Right cardiac atrium (tissue), 5 donors: Measurements from ENCODE around the gene GPR17. TPM values are rescaled to one million over a fixed set of nuclear protein-coding genes. Genes with fewer than 3 reads are reported as not detected.

Experiments used
- ATAC-seq, 2 donors: fragments of 200-7000 bp; cut with Tn5 transposase; one replicate each; pipeline versions ENCODE4 v1.8.0 to v1.9.1; 2020; ENCODE audit warnings: moderate library complexity in 2 of 2, mild to moderate bottlenecking in 1 of 2
- DNase-seq, 3 donors: peaks; one replicate each; pipeline ENCODE4 v3.0.0-alpha.2; 2020
- H3K27ac ChIP-seq: one replicate; pipeline ENCODE4 v1.5.1; 2013; ENCODE audit warnings: mild to moderate bottlenecking, low read length, control low read depth, moderate library complexity
- H3K27me3 ChIP-seq: one replicate; pipeline ENCODE4 v1.6.1; 2013; ENCODE audit not compliant: control insufficient read depth, insufficient read depth
- H3K4me1 ChIP-seq: one replicate; pipeline ENCODE4 v1.6.1; 2013; ENCODE audit warnings: low read length; ENCODE audit not compliant: control insufficient read depth, insufficient read depth
- H3K4me3 ChIP-seq: one replicate; pipeline ENCODE4 v1.5.1; 2013; ENCODE audit warnings: low read length, control low read depth
- H3K9me3 ChIP-seq: one replicate; pipeline ENCODE4 v1.6.1; 2013; ENCODE audit warnings: low read length; ENCODE audit not compliant: control insufficient read depth
- WGBS: extraction: QIAGEN DNeasy Blood & Tissue Kit; methylation state at CpG from one replicate; pipeline ENCODE4 v1.1.7; 2013; 5-methylcytosine and 5-hydroxymethylcytosine counted together
- intact Hi-C, 4 donors: fragments of 100-400 bp; cut with DNase I; formaldehyde crosslinking; loops; one replicate each; pipeline versions ENCODE4 v1.11.0 to v1.14.0; 2022 to 2023
- polyA plus RNA-seq: library from polyadenylated mRNA; stranded (reverse); fragments of 200-250 nt; gene quantifications from one replicate; pipeline ENCODE4 v1.2.3, GENCODE V29; 2013
- total RNA-seq, 4 donors: library from RNA; stranded (reverse); fragmentation: NEBNext Ultra II Directional; extraction: Animal tissue kit (Norgen Biotek cat#: 25700); gene quantifications; one replicate each; pipeline ENCODE4 v1.2.1, GENCODE V29; 2021
- donor health status: healthy with polysubstance abuse.
- donor health status: DM: no; HTN: yes; CAD: no.
- donor health status: DM: no; HTN: no; CAD: no.
- donor health status: DM: no; HTN: yes; CAD: no; lungs with severe emphysema.
- donor health status: DM: yes; HTN: yes; CAD: no.

The GPR17 gene
- total and polyA plus RNA-seq, 5 donors, result 0.31 to 4.0 (median 0.40) TPM; not detected in 2

DNA sequence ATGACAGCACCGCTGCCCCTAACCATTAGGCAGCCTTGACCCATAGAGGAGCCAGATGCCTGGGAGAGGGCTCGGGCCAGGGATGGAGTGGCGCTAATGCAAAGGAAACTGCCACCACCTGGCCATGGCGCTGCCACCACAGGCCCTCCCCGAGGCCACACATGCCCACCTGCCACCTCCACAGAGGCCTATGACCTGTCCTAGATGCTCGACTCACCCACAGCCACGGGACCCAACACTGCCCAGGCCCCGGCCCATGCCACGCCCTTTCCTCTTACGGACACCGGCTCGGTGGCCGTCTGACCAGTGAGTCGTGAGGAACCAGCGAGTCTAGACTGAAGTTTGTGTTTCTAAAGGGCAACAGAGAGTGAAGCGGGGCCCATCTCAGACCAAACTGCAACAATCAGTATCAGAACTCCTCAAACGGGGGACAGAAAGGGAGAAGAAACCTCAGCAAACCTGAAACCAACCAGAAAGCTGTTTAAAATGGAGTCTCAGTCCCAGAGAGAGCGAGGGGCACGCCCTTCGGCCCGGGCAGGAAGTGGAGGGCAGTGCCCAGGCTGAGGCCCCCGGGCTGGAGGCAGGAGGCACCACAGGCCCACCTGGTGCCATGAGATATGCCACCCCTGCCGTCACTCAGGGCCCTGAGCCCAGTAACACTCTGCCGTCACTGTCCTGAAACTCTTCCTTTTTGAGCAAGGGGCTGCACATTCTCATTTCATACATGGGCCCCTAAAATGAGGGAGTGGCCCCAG lies 711 bp downstream of the GPR17 start:
- 65% methylated on average over 24 of the region's 24 CpGs for WGBS
- intact Hi-C loops, result no loop called here
- peak overlapping the region; percentile 28 for H3K27ac ChIP-seq
- H3K4me1 ChIP-seq, result peaks cover 27% of the 10 kb centered on the region
- no peaks in the 10 kb centered on the region for H3K27me3 ChIP-seq
- no peaks in the 10 kb centered on the region for H3K9me3 ChIP-seq
- no peak overlapping the region for H3K4me3 ChIP-seq
- peak; percentile 28 to 50 (median 48) for DNase-seq
- peak in 1 of 2 donors; percentile 7 for ATAC-seq

DNA sequence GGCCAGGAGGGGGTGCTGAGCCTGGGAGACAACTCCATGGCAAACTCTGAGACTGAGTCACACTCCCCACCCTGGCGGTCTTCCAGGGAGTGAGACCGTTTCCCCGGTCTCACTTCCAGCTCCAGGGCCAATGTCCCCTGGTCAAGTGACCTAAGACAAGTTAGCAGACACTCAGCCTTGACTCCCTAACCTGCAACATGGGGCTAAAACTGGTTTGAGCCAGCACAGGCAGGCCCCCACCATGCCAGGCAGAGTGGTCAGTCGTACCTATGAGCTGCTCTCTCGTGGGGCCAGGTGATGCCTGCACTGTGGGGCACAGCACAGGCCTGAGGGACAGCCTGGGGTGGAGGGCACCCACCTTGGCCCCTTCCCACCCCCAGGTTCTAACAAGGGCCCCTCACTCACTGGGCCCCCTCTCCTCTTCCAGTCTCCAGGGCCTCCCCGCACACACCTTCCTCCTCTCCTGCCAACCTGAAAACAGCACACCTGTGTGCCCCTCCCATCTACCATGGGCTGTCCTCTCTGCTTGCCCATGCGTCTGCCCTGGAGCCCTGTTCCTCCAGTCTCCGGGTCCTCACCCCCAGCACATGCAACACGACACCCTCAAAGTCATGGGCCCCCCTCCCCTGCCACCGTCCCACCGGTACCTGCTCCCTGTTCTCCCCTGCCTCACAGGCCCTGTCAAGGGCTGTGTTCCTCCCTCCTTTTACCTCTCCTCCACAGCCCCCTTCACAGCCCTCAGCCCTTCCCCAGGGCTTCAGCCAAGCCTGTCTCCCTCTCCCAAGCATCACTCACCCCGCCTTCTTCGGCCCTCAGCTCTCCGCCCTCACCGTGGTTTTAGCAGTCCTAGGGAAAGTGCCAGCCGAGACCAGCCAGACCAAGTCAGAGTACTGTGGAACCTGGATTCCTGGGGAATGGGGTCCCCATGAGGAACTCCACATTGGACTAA lies 1.6 kb downstream of the GPR17 start:
- Histone ChIP-seq H3K27me3 (no peaks in the 10 kb centered on the region), H3K4me3 (no peak overlapping the region), H3K9me3 (no peaks in the 10 kb centered on the region), H3K4me1 (peaks cover 27% of the 10 kb centered on the region), H3K27ac (peak overlapping the region; percentile 28)
- DNase-seq (peak; percentile 68 to 81 (median 69)), ATAC-seq (peak in 1 of 2 donors; percentile 55)
- intact Hi-C loops, result no loop called here
- 65% methylated on average over 16 of the region's 16 CpGs for WGBS

DNA sequence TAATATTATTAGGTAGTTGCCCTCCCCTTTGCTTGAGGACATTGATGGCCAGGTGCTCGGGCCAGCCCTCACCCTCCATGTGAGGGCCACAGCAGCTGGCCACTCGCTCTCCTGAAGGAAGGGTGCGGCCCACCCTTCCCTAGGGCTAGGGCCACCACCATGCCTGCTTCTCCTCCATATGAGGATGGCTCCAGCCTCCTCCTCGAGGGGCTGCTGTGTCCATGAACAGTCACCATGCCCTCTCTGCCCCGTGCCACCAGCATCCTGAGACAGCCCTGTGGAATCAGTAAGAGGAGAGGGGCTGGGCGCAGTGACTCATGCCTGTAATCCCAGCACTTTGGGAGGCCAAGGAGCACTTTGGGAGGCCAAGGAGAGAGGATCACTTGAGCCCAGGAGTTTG lies 2.4 kb downstream of the GPR17 start:
- Histone ChIP-seq H3K9me3 (no peaks in the 10 kb centered on the region), H3K27ac (no peak overlapping the region), H3K27me3 (no peaks in the 10 kb centered on the region), H3K4me1 (peaks cover 35% of the 10 kb centered on the region), H3K4me3 (no peak overlapping the region)
- intact Hi-C loops, result no loop called here
- no peak for ATAC-seq
- DNase-seq, result peak in 1 of 3 donors; percentile 37
- 91% methylated on average over 6 of the region's 6 CpGs for WGBS

DNA sequence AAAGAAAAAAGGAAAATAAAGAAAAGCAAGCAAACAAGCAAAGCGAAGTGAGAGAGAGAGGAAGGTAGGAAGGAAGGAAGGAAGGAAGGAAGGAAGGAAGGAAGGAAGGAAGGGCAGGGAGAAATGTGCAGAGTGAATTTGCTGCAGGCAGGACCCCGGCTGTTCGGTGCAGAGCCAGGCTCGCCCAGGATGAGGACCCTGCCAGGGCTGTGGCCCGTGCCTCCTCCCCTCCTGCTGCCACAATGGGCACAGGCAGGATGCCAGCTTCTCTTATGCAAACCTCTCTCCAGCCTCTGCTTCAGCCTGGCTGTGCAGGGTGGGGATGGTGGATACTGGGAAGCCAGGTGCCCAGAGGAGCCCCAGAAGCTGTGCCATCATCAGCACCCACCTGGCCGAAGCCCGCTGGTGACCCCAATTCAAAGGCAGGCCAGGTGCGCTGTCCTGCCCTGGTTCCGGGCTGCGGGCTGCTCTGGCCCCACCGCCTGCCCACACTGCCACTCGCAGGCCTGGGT lies 3.2 kb downstream of the GPR17 start:
- Histone ChIP-seq H3K27me3 (no peaks in the 10 kb centered on the region), H3K9me3 (no peaks in the 10 kb centered on the region), H3K4me1 (peaks cover 39% of the 10 kb centered on the region), H3K27ac (peak overlapping the region; percentile 31), H3K4me3 (no peak overlapping the region)
- intact Hi-C loops, result no loop called here
- ATAC-seq (no peak), DNase-seq (peak; percentile 41 to 79 (median 69))
- WGBS, result 64% methylated on average over 12 of the region's 12 CpGs

DNA sequence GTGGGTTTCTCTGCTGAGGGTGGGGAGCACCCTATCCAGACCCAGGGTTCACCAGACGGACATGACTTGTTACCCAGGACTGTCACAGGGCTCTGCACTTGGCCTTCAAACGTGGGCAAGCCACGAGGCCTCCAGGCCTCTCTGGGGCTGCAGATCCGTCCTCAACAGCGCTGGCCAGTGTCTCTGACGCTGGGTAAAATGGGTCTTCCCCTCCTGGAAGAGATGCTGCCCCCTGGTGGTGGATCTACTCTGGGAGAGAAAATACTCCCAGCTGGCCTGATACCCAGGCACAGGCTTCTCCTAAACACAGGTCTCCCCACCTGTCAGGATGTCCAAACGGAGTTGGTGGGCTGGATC lies 3.7 kb downstream of the GPR17 start:
- no peaks in the 10 kb centered on the region for H3K27me3 ChIP-seq
- H3K4me1 ChIP-seq, result peaks cover 40% of the 10 kb centered on the region
- peak; percentile 9 to 17 for ATAC-seq
- H3K9me3 ChIP-seq, result no peaks in the 10 kb centered on the region
- intact Hi-C loops, result no loop called here
- DNase-seq, result peak; percentile 85 to 90 (median 86)
- H3K27ac ChIP-seq, result peak overlapping the region; percentile 31
- H3K4me3 ChIP-seq, result no peak overlapping the region
- WGBS, result 14% methylated on average over 7 of the region's 7 CpGs

DNA sequence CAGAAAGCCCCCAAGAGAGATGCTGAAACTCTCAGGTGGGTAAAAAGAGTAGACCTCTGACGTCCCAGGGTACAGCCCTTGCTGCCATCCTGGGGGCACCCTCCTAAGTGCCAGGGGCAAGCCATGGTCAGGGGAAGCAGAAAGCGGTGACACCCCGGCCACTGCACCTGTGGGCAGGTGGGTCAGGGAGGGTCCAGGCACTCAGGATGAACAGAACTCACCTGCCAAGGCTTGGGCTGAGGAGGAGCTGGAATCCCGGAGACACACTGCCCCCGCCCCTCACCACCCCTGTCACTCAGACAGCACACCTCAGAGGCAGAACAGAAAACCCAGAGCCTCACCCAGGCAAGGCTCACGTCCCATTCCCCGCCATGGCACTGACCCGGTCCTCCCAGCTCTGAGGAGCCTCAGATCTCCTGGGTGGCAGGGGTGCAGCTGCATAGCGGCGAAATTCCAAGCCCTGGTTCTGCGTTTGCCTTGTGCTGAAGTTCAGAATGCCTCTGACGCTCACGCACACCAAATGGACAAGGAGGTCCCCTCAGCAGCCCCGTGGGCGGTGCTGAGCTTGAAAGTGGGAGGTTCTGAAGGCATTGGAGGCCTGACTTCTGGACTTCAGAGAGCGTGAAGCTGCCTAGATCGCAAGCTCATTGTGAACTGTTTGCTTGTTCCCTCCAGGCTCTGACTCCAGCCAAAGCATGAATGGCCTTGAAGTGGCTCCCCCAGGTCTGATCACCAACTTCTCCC lies 4.3 kb downstream of the GPR17 start:
- H3K27ac ChIP-seq, result peak overlapping the region; percentile 1
- DNase-seq (peak; percentile 42 to 78 (median 67)), ATAC-seq (no peak)
- intact Hi-C loops, result no loop called here
- no peaks in the 10 kb centered on the region for H3K9me3 ChIP-seq
- no peak overlapping the region for H3K4me3 ChIP-seq
- 68% methylated on average over 17 of the region's 17 CpGs for WGBS
- no peaks in the 10 kb centered on the region for H3K27me3 ChIP-seq
- H3K4me1 ChIP-seq, result peaks cover 45% of the 10 kb centered on the region

DNA sequence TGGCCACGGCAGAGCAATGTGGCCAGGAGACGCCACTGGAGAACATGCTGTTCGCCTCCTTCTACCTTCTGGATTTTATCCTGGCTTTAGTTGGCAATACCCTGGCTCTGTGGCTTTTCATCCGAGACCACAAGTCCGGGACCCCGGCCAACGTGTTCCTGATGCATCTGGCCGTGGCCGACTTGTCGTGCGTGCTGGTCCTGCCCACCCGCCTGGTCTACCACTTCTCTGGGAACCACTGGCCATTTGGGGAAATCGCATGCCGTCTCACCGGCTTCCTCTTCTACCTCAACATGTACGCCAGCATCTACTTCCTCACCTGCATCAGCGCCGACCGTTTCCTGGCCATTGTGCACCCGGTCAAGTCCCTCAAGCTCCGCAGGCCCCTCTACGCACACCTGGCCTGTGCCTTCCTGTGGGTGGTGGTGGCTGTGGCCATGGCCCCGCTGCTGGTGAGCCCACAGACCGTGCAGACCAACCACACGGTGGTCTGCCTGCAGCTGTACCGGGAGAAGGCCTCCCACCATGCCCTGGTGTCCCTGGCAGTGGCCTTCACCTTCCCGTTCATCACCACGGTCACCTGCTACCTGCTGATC lies 4.9 kb downstream of the GPR17 start:
- WGBS, result 81% methylated on average over 28 of the region's 28 CpGs
- Histone ChIP-seq H3K27ac (no peak overlapping the region), H3K4me3 (no peak overlapping the region), H3K4me1 (peaks cover 46% of the 10 kb centered on the region), H3K9me3 (no peaks in the 10 kb centered on the region), H3K27me3 (no peaks in the 10 kb centered on the region)
- ATAC-seq (no peak), DNase-seq (peak; percentile 35 to 72 (median 69))
- intact Hi-C loops, result no loop called here

DNA sequence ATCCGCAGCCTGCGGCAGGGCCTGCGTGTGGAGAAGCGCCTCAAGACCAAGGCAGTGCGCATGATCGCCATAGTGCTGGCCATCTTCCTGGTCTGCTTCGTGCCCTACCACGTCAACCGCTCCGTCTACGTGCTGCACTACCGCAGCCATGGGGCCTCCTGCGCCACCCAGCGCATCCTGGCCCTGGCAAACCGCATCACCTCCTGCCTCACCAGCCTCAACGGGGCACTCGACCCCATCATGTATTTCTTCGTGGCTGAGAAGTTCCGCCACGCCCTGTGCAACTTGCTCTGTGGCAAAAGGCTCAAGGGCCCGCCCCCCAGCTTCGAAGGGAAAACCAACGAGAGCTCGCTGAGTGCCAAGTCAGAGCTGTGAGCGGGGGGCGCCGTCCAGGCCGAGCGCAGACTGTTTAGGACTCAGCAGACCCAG lies 5.4 kb downstream of the GPR17 start:
- Histone ChIP-seq H3K4me3 (no peak overlapping the region), H3K27ac (peak overlapping the region; percentile 81), H3K9me3 (no peaks in the 10 kb centered on the region), H3K4me1 (peaks cover 46% of the 10 kb centered on the region), H3K27me3 (no peaks in the 10 kb centered on the region)
- ATAC-seq (no peak), DNase-seq (peak; percentile 20 to 64 (median 59))
- WGBS, result 82% methylated on average over 29 of the region's 29 CpGs
- intact Hi-C loops, result no loop called here

DNA sequence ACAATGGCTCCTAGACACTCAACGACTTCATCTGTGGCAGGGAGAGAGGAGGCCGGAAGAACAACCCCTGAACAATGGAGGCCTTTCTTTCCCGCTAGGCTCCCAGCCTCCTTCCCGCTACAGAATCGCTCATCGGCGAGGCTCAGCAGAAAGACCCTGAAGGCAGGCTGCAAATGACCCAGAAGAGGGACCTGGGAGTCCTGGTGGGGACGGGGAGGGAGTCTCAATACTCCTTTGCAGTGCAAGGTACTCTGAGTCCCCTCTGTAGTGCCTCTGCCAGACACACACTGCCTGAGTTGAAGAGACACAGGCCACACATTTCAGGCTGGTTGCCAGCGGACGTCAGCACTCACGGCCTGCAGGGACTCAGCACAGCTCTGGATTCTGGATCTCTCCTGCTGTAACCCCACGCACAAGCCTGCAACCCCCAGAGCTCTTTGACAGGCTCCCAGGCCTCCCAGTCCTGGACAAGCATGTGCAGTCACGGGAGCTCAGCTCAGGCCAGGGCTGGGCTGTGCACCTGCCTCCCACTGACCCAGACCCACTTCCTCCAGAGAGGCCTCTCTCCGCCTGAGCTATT lies 6.1 kb downstream of the GPR17 start:
- 38% methylated on average over 14 of the region's 14 CpGs for WGBS
- Histone ChIP-seq H3K9me3 (no peaks in the 10 kb centered on the region), H3K27ac (peak overlapping the region; percentile 81), H3K4me3 (no peak overlapping the region), H3K27me3 (no peaks in the 10 kb centered on the region), H3K4me1 (peaks cover 48% of the 10 kb centered on the region)
- DNase-seq (peak; percentile 92 to 98 (median 96)), ATAC-seq (peak; percentile 66 to 83)
- intact Hi-C loops, result no loop called here

DNA sequence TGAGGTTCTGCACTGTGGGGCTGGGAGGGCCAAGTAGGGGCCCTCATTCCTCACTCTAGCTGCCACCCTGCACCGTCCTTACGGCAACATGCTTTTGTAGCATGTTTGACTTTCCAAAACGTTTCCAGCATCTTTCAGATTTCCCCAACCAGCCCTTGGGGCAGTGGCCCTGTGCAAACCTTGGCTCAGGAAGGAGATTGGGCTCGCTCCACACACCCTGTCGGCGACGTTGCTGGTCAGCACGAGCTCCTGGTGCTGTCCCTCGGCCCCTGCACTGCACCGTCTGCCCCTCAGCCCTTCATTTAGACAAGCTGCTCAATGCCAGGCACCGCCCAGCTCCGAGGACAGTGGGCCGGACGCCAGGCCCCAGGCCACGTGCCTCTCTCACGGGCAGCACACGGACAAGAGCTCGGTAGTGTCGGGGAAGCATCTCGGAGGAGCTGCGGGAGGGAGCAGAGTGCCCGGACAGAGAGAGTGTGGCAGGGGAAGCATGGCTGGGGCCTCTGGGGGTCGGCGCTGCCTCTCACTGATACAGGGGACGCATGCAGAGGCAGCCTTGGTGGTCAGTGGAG lies 6.9 kb downstream of the GPR17 start:
- no peaks in the 10 kb centered on the region for H3K27me3 ChIP-seq
- DNase-seq (peak; percentile 12 to 61 (median 49)), ATAC-seq (no peak)
- intact Hi-C loops, result no loop called here
- peaks cover 46% of the 10 kb centered on the region for H3K4me1 ChIP-seq
- H3K27ac ChIP-seq, result peak overlapping the region; percentile 46
- WGBS, result 55% methylated on average over 25 of the region's 25 CpGs
- H3K4me3 ChIP-seq, result no peak overlapping the region
- H3K9me3 ChIP-seq, result no peaks in the 10 kb centered on the region
